CD4-positive, CD25-positive, alpha-beta regulatory T cell (primary cell): Measurements from ENCODE around the gene ARHGEF25. TPM values are rescaled to one million over a fixed set of nuclear protein-coding genes. Genes with fewer than 3 reads are reported as not detected.

Experiments
- ATAC-seq, 2 donors: fragments of 150-1000 bp; cut with Tn5 transposase; one replicate each; pipeline ENCODE4 v1.10.0; 2021; ENCODE audit warnings: low read depth in 2 of 2, moderate number of reproducible peaks in 2 of 2, moderate library complexity in 1 of 2
- DNase-seq, 3 donors: peaks; one replicate each; pipeline versions ENCODE4 v3.0.0 to v3.0.0-alpha.2; 2012 to 2022; ENCODE audit warnings: mixed read lengths in 1 of 3
- H3K27ac ChIP-seq: one replicate; pipeline ENCODE4 v1.7.0; 2013; ENCODE audit warnings: mild to moderate bottlenecking, low read length; ENCODE audit not compliant: insufficient read depth, poor library complexity, severe bottlenecking
- H3K27me3 ChIP-seq: one replicate; pipeline ENCODE4 v1.7.0; 2013; ENCODE audit warnings: low read length; ENCODE audit not compliant: control insufficient read depth, insufficient read depth
- H3K36me3 ChIP-seq: one replicate; pipeline ENCODE4 v1.7.0; 2013; ENCODE audit warnings: mild to moderate bottlenecking, low read length, moderate library complexity; ENCODE audit not compliant: control insufficient read depth, insufficient read depth
- H3K4me1 ChIP-seq: 2 replicates; pipeline ENCODE4 v1.7.0; 2013; ENCODE audit warnings: mild to moderate bottlenecking, low read length; ENCODE audit not compliant: insufficient read depth, control insufficient read depth, poor library complexity, severe bottlenecking
- H3K4me3 ChIP-seq: one replicate; pipeline ENCODE4 v1.7.0; 2013; ENCODE audit warnings: low read depth, mild to moderate bottlenecking, low read length, moderate library complexity
- H3K9me3 ChIP-seq, 2 experiments: 1 replicate in 1 of 2; 2 replicates in 1 of 2; pipeline ENCODE4 v1.7.0; 2013; ENCODE audit warnings: low read length in 2 of 2, mild to moderate bottlenecking in 1 of 2, moderate library complexity in 1 of 2; ENCODE audit not compliant: control insufficient read depth in 2 of 2
- H3K27ac Mint-ChIP-seq, 3 donors: one replicate each; pipeline ENCODE4 v1.8.0; 2020 to 2022; ENCODE audit warnings: mild to moderate bottlenecking in 3 of 3, mixed read lengths in 3 of 3, moderate library complexity in 2 of 3
- H3K27me3 Mint-ChIP-seq: one replicate; pipeline ENCODE4 v1.8.0; 2022; ENCODE audit warnings: mild to moderate bottlenecking, mixed read lengths
- H3K36me3 Mint-ChIP-seq: one replicate; pipeline ENCODE4 v1.8.0; 2020; ENCODE audit warnings: mixed read lengths
- H3K4me1 Mint-ChIP-seq, 4 donors: one replicate each; pipeline ENCODE4 v1.8.0; 2020 to 2022; ENCODE audit warnings: mixed read lengths in 4 of 4, mild to moderate bottlenecking in 1 of 4
- H3K4me3 Mint-ChIP-seq, 4 donors: one replicate each; pipeline ENCODE4 v1.8.0; 2020 to 2022; ENCODE audit warnings: mild to moderate bottlenecking in 4 of 4, mixed read lengths in 4 of 4, moderate library complexity in 3 of 4
- H3K9me3 Mint-ChIP-seq, 7 donors: one replicate each; pipeline ENCODE4 v1.8.0; 2020 to 2022; ENCODE audit warnings: mixed read lengths in 7 of 7, mild to moderate bottlenecking in 3 of 7, moderate library complexity in 2 of 7
- polyA plus RNA-seq, 4 donors: library from polyadenylated mRNA; unstranded; fragments of 300-500 nt; fragmentation: Illumina TruSeq; gene quantifications; one replicate each; pipeline ENCODE4 v1.2.3, GENCODE V29; 2021
- total RNA-seq: library from RNA; stranded (reverse); gene quantifications from one replicate; pipeline ENCODE4 v1.2.3, GENCODE V29; 2022

The ARHGEF25 gene
- total and polyA plus RNA-seq, 5 donors from 2014 or later, result 0.64 TPM; not detected in 4

DNA sequence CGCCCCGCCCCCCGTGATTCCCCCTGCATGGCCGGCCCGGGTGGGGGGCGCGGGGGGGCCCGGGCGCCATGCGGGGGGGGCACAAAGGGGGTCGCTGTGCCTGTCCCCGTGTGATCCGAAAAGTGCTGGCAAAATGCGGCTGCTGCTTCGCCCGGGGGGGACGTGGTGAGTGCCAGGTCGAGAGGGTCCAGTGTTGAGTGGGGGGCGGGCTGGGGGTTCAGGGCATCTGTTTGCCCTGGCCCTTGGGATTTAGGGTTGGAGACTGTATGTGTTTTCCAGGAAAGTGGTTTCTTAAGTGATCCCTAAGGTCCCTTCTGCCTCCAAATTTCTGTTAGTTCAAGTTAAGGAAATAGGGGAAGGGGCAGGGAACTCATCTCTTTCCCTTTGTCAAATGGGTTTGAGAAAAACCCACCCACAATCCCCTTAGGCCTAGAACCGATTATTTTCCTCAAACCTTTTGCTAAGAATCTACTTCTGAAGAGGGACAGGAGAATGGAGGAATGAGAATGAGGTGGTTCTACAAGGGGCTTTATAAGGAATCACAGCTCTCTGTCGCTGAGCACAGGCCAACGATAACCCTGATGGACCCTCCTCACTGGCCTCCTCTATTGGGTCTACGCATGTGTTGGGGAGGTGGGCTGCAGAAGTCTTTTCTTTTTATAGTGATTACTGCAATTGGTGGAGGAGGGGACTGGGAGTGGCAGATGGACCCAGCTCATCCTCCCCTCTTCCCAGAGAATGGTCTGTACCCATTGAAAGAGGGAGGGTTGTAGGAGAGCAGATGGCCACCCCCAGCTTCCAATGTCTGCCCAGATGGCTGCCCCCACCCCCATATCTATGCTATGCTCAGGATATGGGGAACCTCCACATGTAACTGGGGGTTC lies 834 bp downstream of the ARHGEF25 start:
- Mint-ChIP-seq H3K27me3 (peaks cover 58% of the 10 kb centered on the region), H3K4me3 (peak overlapping the region; percentile 78 to 87 (median 82)), H3K27ac (no peak overlapping the region), H3K36me3 (peaks cover 5% of the 10 kb centered on the region), H3K9me3 (peaks cover 0 to 4% (median 0%) of the 10 kb centered on the region in 7 donors), H3K4me1 (peaks cover 0 to 18% (median 2%) of the 10 kb centered on the region in 4 donors)
- no peak overlapping the region for H3K27ac ChIP-seq
- H3K4me1 ChIP-seq, result peaks cover 19% of the 10 kb centered on the region
- DNase-seq (no peak), ATAC-seq (no peak)
- peaks cover 2% of the 10 kb centered on the region for H3K36me3 ChIP-seq
- no peak overlapping the region for H3K4me3 ChIP-seq
- H3K27me3 ChIP-seq, result peaks cover 3% of the 10 kb centered on the region
- no peaks in the 10 kb centered on the region for H3K9me3 ChIP-seq

DNA sequence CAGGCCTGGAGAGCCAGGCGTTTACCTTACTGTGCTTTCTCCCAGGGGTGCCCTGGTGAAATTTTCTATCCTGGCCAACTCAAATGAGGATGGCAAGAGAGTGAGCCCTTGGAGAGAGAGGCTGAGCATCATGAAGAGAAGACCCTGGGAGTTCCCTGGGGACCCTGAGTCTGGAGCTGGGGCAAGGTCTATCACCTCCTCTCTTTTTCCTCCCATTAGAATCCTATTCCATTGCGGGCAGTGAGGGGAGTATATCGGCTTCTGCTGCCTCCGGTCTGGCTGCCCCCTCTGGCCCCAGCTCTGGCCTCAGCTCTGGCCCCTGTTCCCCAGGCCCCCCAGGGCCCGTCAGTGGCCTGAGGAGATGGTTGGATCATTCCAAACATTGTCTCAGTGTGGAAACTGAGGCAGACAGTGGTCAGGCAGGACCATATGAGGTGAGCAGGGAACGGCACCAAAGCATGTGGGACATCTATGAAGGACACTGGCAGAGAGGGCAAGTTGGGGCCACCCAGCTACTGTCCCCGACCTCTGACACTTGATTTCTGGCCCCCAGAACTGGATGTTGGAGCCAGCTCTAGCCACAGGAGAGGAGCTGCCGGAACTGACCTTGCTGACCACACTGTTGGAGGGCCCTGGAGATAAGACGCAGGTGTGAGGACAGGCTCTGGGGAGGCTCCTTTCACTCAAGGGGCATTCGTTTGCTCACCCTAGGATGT lies 1.6 kb downstream of the ARHGEF25 start:
- no peak overlapping the region for H3K27ac Mint-ChIP-seq
- DNase-seq (no peak), ATAC-seq (no peak)
- peaks cover 0 to 15% (median 4%) of the 10 kb centered on the region in 4 donors for H3K4me1 Mint-ChIP-seq
- Histone ChIP-seq H3K27me3 (peaks cover 10% of the 10 kb centered on the region), H3K9me3 (no peaks in the 10 kb centered on the region), H3K27ac (no peak overlapping the region), H3K36me3 (peaks cover 2% of the 10 kb centered on the region), H3K4me3 (no peak overlapping the region), H3K4me1 (peaks cover 19% of the 10 kb centered on the region)
- peaks cover 66% of the 10 kb centered on the region for H3K27me3 Mint-ChIP-seq
- peaks cover under 1% of the 10 kb centered on the region for H3K36me3 Mint-ChIP-seq
- H3K9me3 Mint-ChIP-seq, result peaks cover 0 to 4% (median 0%) of the 10 kb centered on the region in 7 donors
- peak overlapping the region in 2 of 4 donors; percentile 19 to 78 for H3K4me3 Mint-ChIP-seq

DNA sequence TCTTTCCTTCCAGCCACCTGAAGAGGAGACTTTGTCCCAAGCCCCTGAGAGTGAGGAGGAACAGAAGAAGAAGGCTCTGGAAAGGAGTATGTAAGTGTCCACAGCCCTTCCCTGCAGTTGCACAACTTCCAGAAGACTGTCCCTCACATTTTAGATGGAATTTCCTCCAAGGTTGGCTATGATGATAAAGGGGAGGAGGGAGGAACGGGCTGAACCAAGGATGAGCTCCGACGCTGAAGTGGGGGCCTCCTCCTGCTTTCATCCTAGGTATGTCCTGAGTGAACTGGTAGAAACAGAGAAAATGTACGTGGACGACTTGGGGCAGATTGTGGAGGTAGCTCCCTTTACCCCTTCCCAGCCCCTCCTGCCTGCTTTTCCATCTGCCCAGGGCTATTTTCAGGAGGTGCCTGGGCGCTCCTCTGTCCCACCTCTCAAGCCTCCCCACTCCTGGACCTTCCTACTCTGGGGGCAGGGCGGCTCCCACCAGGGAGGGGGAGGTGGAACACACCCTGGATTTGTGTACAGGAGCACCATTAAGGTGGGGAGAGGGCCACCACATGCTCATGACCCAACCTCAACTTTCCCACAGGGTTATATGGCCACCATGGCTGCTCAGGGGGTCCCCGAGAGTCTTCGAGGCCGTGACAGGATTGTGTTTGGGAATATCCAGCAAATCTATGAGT lies 2.3 kb downstream of the ARHGEF25 start:
- H3K27me3 Mint-ChIP-seq, result peaks cover 73% of the 10 kb centered on the region
- ATAC-seq (no peak), DNase-seq (no peak)
- no peaks in the 10 kb centered on the region for H3K36me3 ChIP-seq
- no peak overlapping the region for H3K27ac Mint-ChIP-seq
- H3K27ac ChIP-seq, result no peak overlapping the region
- no peaks in the 10 kb centered on the region for H3K9me3 ChIP-seq
- H3K4me1 ChIP-seq, result peaks cover 19% of the 10 kb centered on the region
- no peaks in the 10 kb centered on the region for H3K36me3 Mint-ChIP-seq
- H3K9me3 Mint-ChIP-seq, result peaks cover 0 to 4% (median 0%) of the 10 kb centered on the region in 7 donors
- H3K27me3 ChIP-seq, result peaks cover 10% of the 10 kb centered on the region
- no peak overlapping the region for H3K4me3 Mint-ChIP-seq
- peaks cover 0 to 14% (median 4%) of the 10 kb centered on the region in 4 donors for H3K4me1 Mint-ChIP-seq
- H3K4me3 ChIP-seq, result no peak overlapping the region

- Histone ChIP-seq H3K36me3 (no peaks in the 10 kb centered on the region), H3K4me3 (no peak overlapping the region), H3K27me3 (peaks cover 13% of the 10 kb centered on the region), H3K27ac (no peak overlapping the region), H3K4me1 (peaks cover 23% of the 10 kb centered on the region), H3K9me3 (no peaks in the 10 kb centered on the region)
- peaks cover 0 to 4% (median 0%) of the 10 kb centered on the region in 7 donors for H3K9me3 Mint-ChIP-seq
- no peak overlapping the region for H3K4me3 Mint-ChIP-seq
- peaks cover 81% of the 10 kb centered on the region for H3K27me3 Mint-ChIP-seq
- H3K4me1 Mint-ChIP-seq, result peaks cover 0 to 20% (median 10%) of the 10 kb centered on the region in 4 donors
- no peak for DNase-seq
- H3K36me3 Mint-ChIP-seq, result no peaks in the 10 kb centered on the region
- H3K27ac Mint-ChIP-seq, result no peak overlapping the region
- no peak for ATAC-seq
These were observed 3.1 kb downstream of the ARHGEF25 start for GRCh38 chr12:57614178-57614947.

- peaks cover 0 to 24% (median 10%) of the 10 kb centered on the region in 4 donors for H3K4me1 Mint-ChIP-seq
- peaks cover 0 to 4% (median 0%) of the 10 kb centered on the region in 7 donors for H3K9me3 Mint-ChIP-seq
- H3K4me3 Mint-ChIP-seq, result peak overlapping the region in 1 of 4 donors; percentile 15
- peaks cover 88% of the 10 kb centered on the region for H3K27me3 Mint-ChIP-seq
- ATAC-seq (no peak), DNase-seq (no peak)
- no peak overlapping the region for H3K27ac Mint-ChIP-seq
- no peaks in the 10 kb centered on the region for H3K36me3 Mint-ChIP-seq
- peaks cover 17% of the 10 kb centered on the region for H3K27me3 ChIP-seq
- no peak overlapping the region for H3K4me3 ChIP-seq
- H3K36me3 ChIP-seq, result no peaks in the 10 kb centered on the region
- no peaks in the 10 kb centered on the region for H3K9me3 ChIP-seq
- H3K27ac ChIP-seq, result no peak overlapping the region
- peaks cover 29% of the 10 kb centered on the region for H3K4me1 ChIP-seq
These were observed 3.8 kb downstream of the ARHGEF25 start for GRCh38 chr12:57614948-57615500.

GRCh38 chr12:57615637-57616036 lies 4.4 kb downstream of the ARHGEF25 start:
- no peak for ATAC-seq
- H3K36me3 Mint-ChIP-seq, result no peaks in the 10 kb centered on the region
- no peaks in the 10 kb centered on the region for H3K36me3 ChIP-seq
- peaks cover 0 to 25% (median 12%) of the 10 kb centered on the region in 4 donors for H3K4me1 Mint-ChIP-seq
- H3K27ac Mint-ChIP-seq, result no peak overlapping the region
- H3K27me3 ChIP-seq, result peaks cover 22% of the 10 kb centered on the region
- peaks cover 26% of the 10 kb centered on the region for H3K4me1 ChIP-seq
- no peaks in the 10 kb centered on the region for H3K9me3 ChIP-seq
- peaks cover 89% of the 10 kb centered on the region for H3K27me3 Mint-ChIP-seq
- no peak overlapping the region for H3K27ac ChIP-seq
- no peak overlapping the region for H3K4me3 ChIP-seq
- peaks cover 0 to 3% (median 0%) of the 10 kb centered on the region in 7 donors for H3K9me3 Mint-ChIP-seq
- no peak overlapping the region for H3K4me3 Mint-ChIP-seq
- DNase-seq, result no peak
